AG08395 (cell line): ENCODE measurements around the gene CALHM2.

Source experiments
- DNase-seq: peaks from one replicate; pipeline ENCODE4 v3.0.0; 2012; ENCODE audit warnings: mixed read lengths, low spot score

Gene CALHM2

DNA sequence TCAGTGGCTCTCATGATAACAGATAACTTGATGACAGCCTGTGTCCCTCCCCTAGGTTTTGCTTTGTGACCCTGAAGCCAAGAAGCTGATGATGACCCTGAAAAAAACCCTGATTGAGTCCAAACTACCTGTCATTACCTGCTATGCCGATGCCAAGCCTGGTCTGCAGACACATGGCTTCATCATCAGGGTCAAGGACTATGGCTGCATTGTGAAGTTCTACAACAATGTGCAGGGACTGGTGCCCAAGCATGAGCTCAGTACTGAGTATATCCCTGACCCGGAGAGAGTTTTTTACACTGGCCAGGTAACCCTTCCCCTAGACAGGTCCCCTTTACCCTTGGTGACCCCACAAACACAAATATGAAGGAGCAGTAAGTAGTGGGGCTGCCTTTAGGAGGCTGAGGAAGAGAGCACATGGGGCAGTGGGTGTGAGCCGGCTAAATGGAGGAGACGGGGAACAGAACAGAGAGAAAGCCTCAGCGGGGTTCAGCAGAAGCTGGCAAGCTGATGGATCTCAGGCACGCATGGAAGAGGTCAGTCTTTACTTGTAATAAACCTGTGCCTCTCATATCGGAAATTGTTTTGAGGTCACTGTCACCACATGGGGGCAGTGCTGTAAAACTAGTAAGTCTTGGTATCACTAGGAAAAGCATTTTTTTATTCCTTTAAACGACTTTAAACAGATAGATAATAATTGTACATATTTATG is 35.6 kb downstream of the CALHM2 start:
- peak; percentile 73 for DNase-seq

DNA sequence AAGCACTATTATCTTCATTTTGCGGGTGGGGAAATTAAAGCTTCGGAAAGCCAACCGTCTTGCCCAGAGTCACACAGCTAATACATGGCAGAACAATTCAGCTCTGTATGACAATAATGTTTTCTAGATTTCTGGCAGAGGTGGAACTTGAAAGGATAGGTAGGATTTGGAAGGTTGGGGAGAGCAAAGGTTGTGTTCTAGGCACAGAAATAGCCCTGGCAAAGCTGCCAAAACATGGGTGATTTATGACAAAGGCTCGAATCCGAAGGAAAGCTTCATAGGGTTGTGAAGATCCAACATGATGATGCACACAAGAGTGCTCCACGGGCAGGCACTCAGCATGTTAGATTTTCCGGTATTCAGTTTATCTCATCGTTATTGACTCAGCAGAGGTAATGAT is 36.6 kb downstream of the CALHM2 start:
- no peak for DNase-seq

DNA sequence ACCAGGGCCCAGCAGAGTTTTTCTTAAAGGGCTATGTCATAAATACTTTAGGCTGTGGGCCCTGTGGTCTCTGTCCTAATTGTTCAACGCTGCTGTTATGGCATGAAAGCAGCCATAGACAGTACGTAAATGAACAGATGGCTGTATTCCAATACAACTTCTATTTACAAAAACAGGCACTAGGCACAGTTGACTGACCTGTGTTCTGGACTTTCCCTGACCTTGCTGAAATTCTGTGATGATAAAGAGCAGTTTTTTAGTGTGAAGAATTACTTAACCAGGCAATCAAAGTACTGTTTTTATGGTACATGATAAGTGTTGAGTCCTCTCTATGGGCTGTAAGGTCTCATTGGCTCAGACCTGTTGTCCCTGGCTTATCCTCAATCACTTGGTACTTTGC is 38.6 kb downstream of the CALHM2 start:
- no peak for DNase-seq

DNA sequence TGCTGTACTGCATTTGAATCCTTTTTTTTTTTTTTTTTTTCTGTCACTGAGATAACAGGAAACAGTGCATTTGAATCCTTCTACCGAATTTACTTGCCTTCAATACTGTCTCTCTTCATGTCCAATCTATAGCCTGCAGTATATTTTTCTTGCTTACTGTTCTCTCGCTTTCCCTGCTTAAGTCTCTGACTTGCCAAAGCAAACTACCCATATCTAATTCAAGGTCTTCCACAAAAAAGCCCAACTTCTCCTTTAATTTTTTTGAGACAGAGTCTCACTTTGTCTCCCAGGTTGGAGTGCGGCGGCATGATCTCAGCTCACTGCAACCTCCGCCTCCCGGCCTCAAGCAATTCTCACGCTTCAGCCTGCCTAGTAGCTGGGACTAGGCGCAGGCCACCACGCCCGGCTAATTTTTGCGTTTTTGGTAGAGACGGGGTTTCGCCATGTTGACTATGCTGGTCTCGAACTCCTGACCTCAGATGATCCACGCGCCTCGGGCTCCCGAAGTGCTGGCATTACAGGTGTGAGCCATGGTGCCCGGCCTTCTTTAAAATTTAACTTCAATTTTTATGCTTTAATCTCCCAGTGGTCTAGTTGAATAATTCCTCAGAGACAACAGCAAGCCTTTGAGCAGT is 54.9 kb downstream of the CALHM2 start:
- no peak for DNase-seq

DNA sequence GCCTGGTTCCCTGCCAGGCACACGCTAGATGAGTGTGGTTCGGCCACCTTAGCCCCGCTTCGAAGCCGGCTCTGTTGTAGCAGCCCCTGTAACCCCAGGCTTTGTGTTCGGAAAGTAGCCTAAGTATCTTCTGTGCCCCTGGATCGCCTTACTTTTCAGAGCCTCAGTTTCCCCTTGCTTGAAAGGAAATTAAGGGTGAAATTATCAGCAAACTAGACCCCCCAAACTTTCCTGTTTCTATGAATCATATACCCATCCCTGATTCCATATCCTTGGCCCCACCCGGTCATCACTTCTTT is 55.4 kb downstream of the CALHM2 start:
- no peak for DNase-seq
